ENCODE results near the gene HRG. TPM values are rescaled to one million over a fixed set of nuclear protein-coding genes. Genes with fewer than 3 reads are reported as not detected.
A peak's percentile ranks its signal among the peaks of the same experiment; 100 is the strongest.

The HRG gene, protein sequence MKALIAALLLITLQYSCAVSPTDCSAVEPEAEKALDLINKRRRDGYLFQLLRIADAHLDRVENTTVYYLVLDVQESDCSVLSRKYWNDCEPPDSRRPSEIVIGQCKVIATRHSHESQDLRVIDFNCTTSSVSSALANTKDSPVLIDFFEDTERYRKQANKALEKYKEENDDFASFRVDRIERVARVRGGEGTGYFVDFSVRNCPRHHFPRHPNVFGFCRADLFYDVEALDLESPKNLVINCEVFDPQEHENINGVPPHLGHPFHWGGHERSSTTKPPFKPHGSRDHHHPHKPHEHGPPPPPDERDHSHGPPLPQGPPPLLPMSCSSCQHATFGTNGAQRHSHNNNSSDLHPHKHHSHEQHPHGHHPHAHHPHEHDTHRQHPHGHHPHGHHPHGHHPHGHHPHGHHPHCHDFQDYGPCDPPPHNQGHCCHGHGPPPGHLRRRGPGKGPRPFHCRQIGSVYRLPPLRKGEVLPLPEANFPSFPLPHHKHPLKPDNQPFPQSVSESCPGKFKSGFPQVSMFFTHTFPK
- polyA plus RNA-seq (2011; rRNA removed) (not detected in 2 replicates), polyA minus RNA-seq (2011; rRNA and poly(A)+ RNA removed) (not detected in 2 replicates)

DNA sequence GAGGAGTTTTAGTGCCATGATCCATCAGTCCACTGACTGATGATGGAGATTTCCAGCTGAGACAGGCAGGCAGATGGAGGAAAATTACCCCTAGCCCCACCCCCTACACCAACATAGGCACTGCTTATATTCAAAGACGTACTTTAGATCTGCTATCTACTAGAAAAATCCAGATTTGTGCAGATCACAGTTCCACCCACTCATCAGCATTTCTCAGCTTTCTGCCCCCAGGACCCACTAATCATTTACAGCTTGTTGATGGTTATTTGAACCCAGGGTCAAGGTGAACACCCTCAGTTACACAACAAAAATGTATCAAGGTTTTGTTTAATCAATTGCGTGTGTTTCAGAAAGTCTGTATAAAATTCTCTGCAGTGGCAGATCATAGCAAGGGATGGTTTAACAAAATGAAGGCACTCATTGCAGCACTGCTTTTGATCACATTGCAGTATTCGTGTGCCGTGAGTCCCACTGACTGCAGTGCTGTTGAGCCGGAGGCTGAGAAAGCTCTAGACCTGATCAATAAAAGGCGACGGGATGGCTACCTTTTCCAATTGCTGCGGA is at the start of gene HRG:
HRG (plus strand) TSS at position 390 of the 564 bp plus-strand sequence; CDS start at position 408, 18 bp downstream.
- ChIA-PET POLR2A (no interaction called here), CTCF (no interaction called here)
- Histone ChIP-seq H3K4me3 (ENCODE audit: low read depth, low read length) (no peak within 1 kb of the TSS), H3K9me3 (ENCODE audit: control insufficient read depth, insufficient read depth, low read length) (no peaks in the 10 kb centered on the region), H3K27me3 (ENCODE audit: control insufficient read depth, insufficient read depth, low read length) (peaks cover 3% of the 10 kb centered on the region), H3K27ac (ENCODE audit: low read depth, low read length) (no peak within 1 kb of the TSS)
- TF ChIP-seq, protein P1, sequence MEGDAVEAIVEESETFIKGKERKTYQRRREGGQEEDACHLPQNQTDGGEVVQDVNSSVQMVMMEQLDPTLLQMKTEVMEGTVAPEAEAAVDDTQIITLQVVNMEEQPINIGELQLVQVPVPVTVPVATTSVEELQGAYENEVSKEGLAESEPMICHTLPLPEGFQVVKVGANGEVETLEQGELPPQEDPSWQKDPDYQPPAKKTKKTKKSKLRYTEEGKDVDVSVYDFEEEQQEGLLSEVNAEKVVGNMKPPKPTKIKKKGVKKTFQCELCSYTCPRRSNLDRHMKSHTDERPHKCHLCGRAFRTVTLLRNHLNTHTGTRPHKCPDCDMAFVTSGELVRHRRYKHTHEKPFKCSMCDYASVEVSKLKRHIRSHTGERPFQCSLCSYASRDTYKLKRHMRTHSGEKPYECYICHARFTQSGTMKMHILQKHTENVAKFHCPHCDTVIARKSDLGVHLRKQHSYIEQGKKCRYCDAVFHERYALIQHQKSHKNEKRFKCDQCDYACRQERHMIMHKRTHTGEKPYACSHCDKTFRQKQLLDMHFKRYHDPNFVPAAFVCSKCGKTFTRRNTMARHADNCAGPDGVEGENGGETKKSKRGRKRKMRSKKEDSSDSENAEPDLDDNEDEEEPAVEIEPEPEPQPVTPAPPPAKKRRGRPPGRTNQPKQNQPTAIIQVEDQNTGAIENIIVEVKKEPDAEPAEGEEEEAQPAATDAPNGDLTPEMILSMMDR (IDR thresholded peaks at IDR 0.05; ENCODE audit: low read depth, low read length) = no peak
- no peak for DNase-seq (ENCODE audit: low read depth, low spot score)

DNA sequence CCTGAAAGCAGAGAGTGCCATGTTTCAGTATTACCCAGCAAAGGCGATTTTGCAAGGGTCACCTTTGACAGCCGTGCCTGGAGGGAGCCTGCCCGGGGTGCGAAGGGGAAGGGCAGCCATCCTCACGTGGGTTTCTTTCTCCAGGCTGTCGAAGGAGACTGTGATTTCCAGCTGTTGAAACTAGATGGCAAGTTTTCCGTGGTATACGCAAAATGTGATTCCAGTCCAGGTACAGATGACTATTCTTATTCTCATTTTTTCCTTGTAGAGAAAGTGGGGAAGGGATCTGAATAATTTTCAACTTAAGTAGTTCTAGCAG is 49.6 kb upstream of the HRG start:
- no peak for DNase-seq (ENCODE audit: low read depth, low spot score)
- Histone ChIP-seq H3K9me3 (ENCODE audit: control insufficient read depth, insufficient read depth, low read length) (no peaks in the 10 kb centered on the region), H3K27ac (ENCODE audit: low read depth, low read length) (no peak overlapping the region), H3K27me3 (ENCODE audit: control insufficient read depth, insufficient read depth, low read length) (peaks cover 14% of the 10 kb centered on the region), H3K4me3 (ENCODE audit: low read depth, low read length) (no peak overlapping the region)
- TF ChIP-seq, protein P1 (IDR thresholded peaks at IDR 0.05; ENCODE audit: low read depth, low read length) = no peak
- ChIA-PET POLR2A (interaction anchor here (1.9 kb wide), 1 partner anchor 167 kb away, joined by 36 read pairs; the partner anchor contains the start of gene EIF4A2), CTCF (interaction anchor here (0.6 to 5.9 kb wide), 35 partner anchors 8 to 1103 kb away, joined by 3 to 186 read pairs (median 6); partner anchors contain the start of genes DNAJB11, RFC4, RPL39L and TBCCD1)

DNA sequence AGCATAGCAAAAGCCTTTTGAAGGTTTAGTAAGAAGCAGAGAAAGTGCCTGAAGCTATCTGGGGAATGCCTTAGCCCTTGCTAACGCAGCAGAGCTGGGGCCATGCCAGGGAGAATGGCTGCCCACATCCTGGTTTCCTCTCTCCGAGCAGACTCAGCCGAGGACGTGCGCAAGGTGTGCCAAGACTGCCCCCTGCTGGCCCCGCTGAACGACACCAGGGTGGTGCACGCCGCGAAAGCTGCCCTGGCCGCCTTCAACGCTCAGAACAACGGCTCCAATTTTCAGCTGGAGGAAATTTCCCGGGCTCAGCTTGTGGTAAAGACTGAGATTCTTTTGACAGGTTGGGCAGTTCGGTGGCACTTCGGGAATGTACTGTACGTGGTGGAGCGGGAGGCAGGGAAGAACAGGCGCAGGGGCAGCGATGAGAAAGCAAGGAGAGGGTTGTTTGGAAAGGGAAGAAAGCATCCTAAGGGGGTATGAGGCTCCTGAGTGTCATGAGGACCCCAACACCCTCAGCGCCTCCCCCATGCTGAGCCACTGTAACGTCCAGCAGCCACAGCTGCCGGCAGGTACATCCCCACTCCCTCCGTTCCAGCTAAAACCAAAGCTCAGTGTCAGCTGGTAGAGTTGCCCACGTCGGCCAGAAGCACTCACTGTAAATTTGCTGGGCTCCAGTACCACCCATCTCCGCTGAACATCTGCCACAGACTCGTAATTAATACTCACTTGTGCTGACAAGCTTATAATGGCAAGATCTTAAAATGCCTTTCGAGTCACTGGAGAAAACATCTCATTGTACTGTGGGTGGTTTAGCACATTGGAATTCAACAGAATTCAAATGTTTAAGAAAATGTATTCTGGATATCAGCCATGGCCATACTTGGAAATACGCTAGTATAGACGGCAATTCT is 48.5 kb upstream of the HRG start:
- Histone ChIP-seq H3K4me3 (ENCODE audit: low read depth, low read length) (peak overlapping the region; percentile 49), H3K9me3 (ENCODE audit: control insufficient read depth, insufficient read depth, low read length) (no peaks in the 10 kb centered on the region), H3K27me3 (ENCODE audit: control insufficient read depth, insufficient read depth, low read length) (peaks cover 12% of the 10 kb centered on the region), H3K27ac (ENCODE audit: low read depth, low read length) (no peak overlapping the region)
- peak; percentile 93 for DNase-seq (ENCODE audit: low read depth, low spot score)
- TF ChIP-seq, protein P1 (IDR thresholded peaks at IDR 0.05; ENCODE audit: low read depth, low read length) = peak; percentile 92
- POLR2A ChIA-PET = interaction anchor here (0.8 to 1.9 kb wide), 3 partner anchors 47 to 171 kb away, joined by 3 to 36 read pairs (median 4); partner anchors contain the start of genes DNAJB11 and EIF4A2
- CTCF ChIA-PET = interaction anchor here (0.6 to 5.9 kb wide), 57 partner anchors 9 to 1102 kb away, joined by 3 to 186 read pairs (median 4); partner anchors contain the start of genes DNAJB11, ETV5, RFC4 and RPL39L

DNA sequence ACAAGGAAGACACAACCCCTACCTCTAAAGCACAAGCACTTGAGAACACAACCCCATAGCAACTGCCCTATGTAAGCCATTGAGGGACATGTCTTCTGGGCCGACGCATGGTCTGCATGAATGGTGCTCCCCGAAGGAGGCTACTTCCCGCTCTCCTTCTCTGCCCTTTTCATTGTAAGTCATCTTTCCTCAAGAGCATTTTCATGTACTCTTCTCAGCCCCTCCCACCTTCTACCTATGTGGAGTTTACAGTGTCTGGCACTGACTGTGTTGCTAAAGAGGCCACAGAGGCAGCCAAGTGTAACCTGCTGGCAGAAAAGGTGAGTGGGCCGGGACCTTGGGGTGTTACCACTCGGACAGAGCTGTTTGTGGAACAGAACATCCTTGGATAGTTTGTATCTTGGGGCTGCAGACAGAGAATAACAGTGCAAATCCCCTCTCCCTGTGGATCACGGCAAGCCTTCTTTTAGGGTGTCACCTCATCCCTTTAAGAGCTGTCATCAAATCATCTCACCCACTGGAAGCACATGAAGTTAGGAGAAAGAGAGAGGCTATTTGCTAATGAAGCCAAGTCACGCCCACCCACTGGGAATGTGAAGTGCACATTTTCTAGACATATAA is 47.4 kb upstream of the HRG start:
- Histone ChIP-seq H3K27ac (ENCODE audit: low read depth, low read length) (no peak overlapping the region), H3K27me3 (ENCODE audit: control insufficient read depth, insufficient read depth, low read length) (peaks cover 8% of the 10 kb centered on the region), H3K4me3 (ENCODE audit: low read depth, low read length) (no peak overlapping the region), H3K9me3 (ENCODE audit: control insufficient read depth, insufficient read depth, low read length) (no peaks in the 10 kb centered on the region)
- no peak for DNase-seq (ENCODE audit: low read depth, low spot score)
- ChIA-PET CTCF (interaction anchor here (1.0 to 5.7 kb wide), 8 partner anchors 13 to 675 kb away, joined by 4 to 186 read pairs (median 20); partner anchors contain the start of genes DNAJB11 and TBCCD1), POLR2A (no interaction called here)
- TF ChIP-seq, protein P1 (IDR thresholded peaks at IDR 0.05; ENCODE audit: low read depth, low read length) = no peak

Measured in AG04450 (cell line).